K562 (cell line): ENCODE measurements around the gene DRGX. TPM values are rescaled to one million over a fixed set of nuclear protein-coding genes. Genes with fewer than 3 reads are reported as not detected.

Source experiments
- DACH1 ChIP-seq: fragments of 450-650 bp; IDR thresholded peaks from 2 replicates; pipeline ENCODE4 v1.6.1; 2018; ENCODE audit not compliant: partially characterized antibody
- DMBX1 ChIP-seq: fragments of 250-450 bp; sonication (Bioruptor Pico); IDR thresholded peaks from 2 replicates; pipeline ENCODE4 v1.8.0; 2022; ENCODE audit warnings: inconsistent platforms, mild to moderate bottlenecking, moderate library complexity, borderline replicate concordance
- MNT ChIP-seq, 2 experiments: fragments of 450-650 bp; conservative IDR thresholded peaks; 2 replicates each; pipeline ENCODE4 v1.6.1; 2017; ENCODE audit warnings: mild to moderate bottlenecking in 2 of 2, moderate library complexity in 2 of 2
- RAD51 ChIP-seq: fragments of 450-650 bp; IDR thresholded peaks from 2 replicates; pipeline ENCODE4 v1.7.1; 2016; ENCODE audit warnings: low read depth, mild to moderate bottlenecking, borderline replicate concordance
- RBM14 ChIP-seq: fragments of 200-400 bp; formaldehyde crosslinking; IDR thresholded peaks from 2 replicates; pipeline ENCODE4 v1.6.1; 2018; ENCODE audit warnings: low read depth, mild to moderate bottlenecking, low read length, moderate library complexity, borderline replicate concordance; ENCODE audit not compliant: insufficient read depth
- ZBTB2 ChIP-seq: fragments of 450-650 bp; IDR thresholded peaks from 2 replicates; pipeline ENCODE4 v1.6.1; 2016; ENCODE audit warnings: antibody characterized with exemption
- polyA plus RNA-seq, 8 experiments: library from polyadenylated mRNA; depleted of rRNA in 4 of 8; stranded (reverse) in 5 of 8; unstranded in 3 of 8; fragments of >200 nt; fragmentation: Nextera tagmentation in 2 of 8; fragmentation: Illumina TruSeq in 1 of 8; extraction: Ambion mirVana in 2 of 8; extraction: Trizol in 1 of 8; gene quantifications; 2 replicates each; pipeline versions ENCODE4 v1.2.1 to v1.2.3, GENCODE V29; 2011 to 2014; ENCODE audit warnings: inconsistent platforms in 1 of 8, missing spikeins in 1 of 8
- total RNA-seq, 7 experiments: library from RNA; depleted of rRNA in 6 of 7; stranded (reverse); fragments of >200 nt in 6 of 7; fragmentation: Illumina TruSeq in 2 of 7; extraction: Trizol in 2 of 7; gene quantifications; 2 replicates each; pipeline versions ENCODE4 v1.2.1 to v1.2.3, GENCODE V29; 2011 to 2021; ENCODE audit warnings: low replicate concordance in 1 of 7
- TF ChIP-seq, protein P1 (sequence below): fragments of 250-450 bp; sonication (Bioruptor Pico); IDR thresholded peaks from 2 replicates; pipeline ENCODE4 v1.9.0; 2021; ENCODE audit warnings: mild to moderate bottlenecking, inconsistent platforms

Gene DRGX
- total and polyA plus RNA-seq, 9 of the 15 experiments (the other 6 are each of a cell fraction or from before 2014, with no cell fraction given) = not detected

- TF ChIP-seq, protein P1, sequence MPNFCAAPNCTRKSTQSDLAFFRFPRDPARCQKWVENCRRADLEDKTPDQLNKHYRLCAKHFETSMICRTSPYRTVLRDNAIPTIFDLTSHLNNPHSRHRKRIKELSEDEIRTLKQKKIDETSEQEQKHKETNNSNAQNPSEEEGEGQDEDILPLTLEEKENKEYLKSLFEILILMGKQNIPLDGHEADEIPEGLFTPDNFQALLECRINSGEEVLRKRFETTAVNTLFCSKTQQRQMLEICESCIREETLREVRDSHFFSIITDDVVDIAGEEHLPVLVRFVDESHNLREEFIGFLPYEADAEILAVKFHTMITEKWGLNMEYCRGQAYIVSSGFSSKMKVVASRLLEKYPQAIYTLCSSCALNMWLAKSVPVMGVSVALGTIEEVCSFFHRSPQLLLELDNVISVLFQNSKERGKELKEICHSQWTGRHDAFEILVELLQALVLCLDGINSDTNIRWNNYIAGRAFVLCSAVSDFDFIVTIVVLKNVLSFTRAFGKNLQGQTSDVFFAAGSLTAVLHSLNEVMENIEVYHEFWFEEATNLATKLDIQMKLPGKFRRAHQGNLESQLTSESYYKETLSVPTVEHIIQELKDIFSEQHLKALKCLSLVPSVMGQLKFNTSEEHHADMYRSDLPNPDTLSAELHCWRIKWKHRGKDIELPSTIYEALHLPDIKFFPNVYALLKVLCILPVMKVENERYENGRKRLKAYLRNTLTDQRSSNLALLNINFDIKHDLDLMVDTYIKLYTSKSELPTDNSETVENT (CRISPR knock-in tag) = no peak
- TF ChIP-seq DMBX1 (CRISPR knock-in tag) (no peak), ZBTB2 (no peak), DACH1 (no peak), MNT (conservative IDR thresholded peaks at IDR 0.05) (no peak), RAD51 (no peak), RBM14 (no peak)
Observed at GRCh38 chr10:49334964-49335363, 60.9 kb downstream of the DRGX start (continued).
